Stomach smooth muscle (tissue), 2 donors: ENCODE measurements around the gene PUM2.
"Not testable (repeated sequence)": the region's sequence is repeated elsewhere in the genome, so short reads cannot be mapped to it uniquely, and the experiment has no call there.

ENCODE experiments used
- H3K27ac ChIP-seq: one replicate; pipeline ENCODE4 v1.7.0; 2013; ENCODE audit warnings: mild to moderate bottlenecking, low read length, inconsistent platforms
- H3K27me3 ChIP-seq, 2 donors: one replicate each; pipeline ENCODE4 v1.7.0; 2013; ENCODE audit warnings: low read length in 2 of 2; ENCODE audit not compliant: insufficient read depth in 2 of 2, control insufficient read depth in 1 of 2
- H3K36me3 ChIP-seq, 2 donors: one replicate each; pipeline ENCODE4 v1.7.0; 2013; ENCODE audit warnings: low read length in 2 of 2; ENCODE audit not compliant: control insufficient read depth in 2 of 2, insufficient read depth in 2 of 2
- H3K4me1 ChIP-seq: one replicate; pipeline ENCODE4 v1.7.0; 2013; ENCODE audit warnings: low read length; ENCODE audit not compliant: control insufficient read depth, insufficient read depth
- H3K4me3 ChIP-seq, 2 donors: one replicate each; pipeline ENCODE4 v1.7.0; 2013; ENCODE audit warnings: low read length in 2 of 2
- H3K9ac ChIP-seq, 2 donors: one replicate each; pipeline ENCODE4 v1.7.0; 2013; ENCODE audit warnings: low read length in 2 of 2, mild to moderate bottlenecking in 1 of 2
- H3K9me3 ChIP-seq, 2 donors: one replicate each; pipeline ENCODE4 v1.7.0; 2013; ENCODE audit warnings: low read length in 2 of 2; ENCODE audit not compliant: control insufficient read depth in 2 of 2
- donor health status: healthy.
- donor health status: Pancreatic carcinoma.

Gene PUM2

GRCh38 chr2:20382965-20383810 is 32.5 kb upstream of the PUM2 start:
- Histone ChIP-seq H3K27ac (no peak overlapping the region), H3K4me1 (peaks cover 24% of the 10 kb centered on the region), H3K36me3 (no peaks in the 10 kb centered on the region), H3K4me3 (no peak overlapping the region), H3K9me3 (no peaks in the 10 kb centered on the region), H3K9ac (no peak overlapping the region), H3K27me3 (no peaks in the 10 kb centered on the region)

GRCh38 chr2:20381457-20381856 is 30.8 kb upstream of the PUM2 start:
- no peaks in the 10 kb centered on the region for H3K27me3 ChIP-seq
- H3K27ac ChIP-seq: peak overlapping the region; percentile 33
- peak overlapping the region in 1 of 2 donors; percentile 17 for H3K9ac ChIP-seq
- no peaks in the 10 kb centered on the region for H3K9me3 ChIP-seq
- no peak overlapping the region for H3K4me3 ChIP-seq
- peaks cover 24% of the 10 kb centered on the region for H3K4me1 ChIP-seq
- no peaks in the 10 kb centered on the region for H3K36me3 ChIP-seq

GRCh38 chr2:20378891-20379519 is 28.4 kb upstream of the PUM2 start:
- peaks cover 24% of the 10 kb centered on the region for H3K4me1 ChIP-seq
- peak overlapping the region; percentile 25 to 78 for H3K9ac ChIP-seq
- peak overlapping the region; percentile 74 for H3K27ac ChIP-seq
- H3K9me3 ChIP-seq: no peaks in the 10 kb centered on the region
- H3K36me3 ChIP-seq: no peaks in the 10 kb centered on the region
- peak overlapping the region in 1 of 2 donors; percentile 22 for H3K4me3 ChIP-seq
- H3K27me3 ChIP-seq: no peaks in the 10 kb centered on the region

GRCh38 chr2:20378341-20378740 is 27.7 kb upstream of the PUM2 start:
- peak overlapping the region; percentile 13 to 25 for H3K9ac ChIP-seq
- no peaks in the 10 kb centered on the region for H3K9me3 ChIP-seq
- H3K4me1 ChIP-seq: peaks cover 24% of the 10 kb centered on the region
- H3K27me3 ChIP-seq: no peaks in the 10 kb centered on the region
- no peak overlapping the region for H3K4me3 ChIP-seq
- H3K36me3 ChIP-seq: no peaks in the 10 kb centered on the region
- H3K27ac ChIP-seq: peak overlapping the region; percentile 74

- Histone ChIP-seq H3K36me3 (no peaks in the 10 kb centered on the region), H3K4me1 (peaks cover 24% of the 10 kb centered on the region), H3K9me3 (no peaks in the 10 kb centered on the region), H3K9ac (no peak overlapping the region), H3K27me3 (no peaks in the 10 kb centered on the region), H3K27ac (peak overlapping the region; percentile 74), H3K4me3 (no peak overlapping the region)
These were observed 27.1 kb upstream of the PUM2 start for GRCh38 chr2:20377741-20378140.

GRCh38 chr2:20374982-20375381 is 24.3 kb upstream of the PUM2 start:
- H3K27ac ChIP-seq, H3K27me3 ChIP-seq, H3K9me3 ChIP-seq, H3K9ac ChIP-seq, H3K36me3 ChIP-seq, H3K4me3 ChIP-seq: not testable (repeated sequence)
- H3K4me1 ChIP-seq: peaks cover 13% of the 10 kb centered on the region

- Histone ChIP-seq H3K4me3 (no peak overlapping the region), H3K9ac (no peak overlapping the region), H3K27me3 (no peaks in the 10 kb centered on the region), H3K27ac (no peak overlapping the region), H3K9me3 (no peaks in the 10 kb centered on the region), H3K4me1 (peaks cover 3% of the 10 kb centered on the region), H3K36me3 (no peaks in the 10 kb centered on the region)
These were observed 22.4 kb upstream of the PUM2 start for GRCh38 chr2:20372896-20373640.

- Histone ChIP-seq H3K27ac (no peak overlapping the region), H3K27me3 (peaks cover 0 to 2% of the 10 kb centered on the region in 2 donors), H3K9ac (no peak overlapping the region), H3K4me3 (no peak overlapping the region), H3K36me3 (no peaks in the 10 kb centered on the region), H3K4me1 (peaks cover 3% of the 10 kb centered on the region), H3K9me3 (no peaks in the 10 kb centered on the region)
These were observed 20.8 kb upstream of the PUM2 start for GRCh38 chr2:20371323-20372025.

- Histone ChIP-seq H3K27me3 (peaks cover 0 to 3% of the 10 kb centered on the region in 2 donors), H3K9me3 (no peaks in the 10 kb centered on the region), H3K9ac (no peak overlapping the region), H3K4me1 (peaks cover 3% of the 10 kb centered on the region), H3K36me3 (no peaks in the 10 kb centered on the region), H3K4me3 (no peak overlapping the region), H3K27ac (no peak overlapping the region)
These were observed 19.5 kb upstream of the PUM2 start for GRCh38 chr2:20370191-20370590.

GRCh38 chr2:20369366-20369765 is 18.7 kb upstream of the PUM2 start:
- Histone ChIP-seq H3K4me3 (no peak overlapping the region), H3K36me3 (no peaks in the 10 kb centered on the region), H3K9me3 (no peaks in the 10 kb centered on the region), H3K27ac (no peak overlapping the region), H3K9ac (no peak overlapping the region), H3K4me1 (peaks cover 3% of the 10 kb centered on the region), H3K27me3 (peaks cover 0 to 4% of the 10 kb centered on the region in 2 donors)
